SHP77 treated with DMSO at 0.1 percent for 48 hours (cell line): ENCODE results near the gene KCNIP4.

ENCODE experiments used
- DNase-seq: peaks from one replicate; lab custom pipeline; 2025; lab: John Stamatoyannopoulos, UW

The KCNIP4 gene

DNA sequence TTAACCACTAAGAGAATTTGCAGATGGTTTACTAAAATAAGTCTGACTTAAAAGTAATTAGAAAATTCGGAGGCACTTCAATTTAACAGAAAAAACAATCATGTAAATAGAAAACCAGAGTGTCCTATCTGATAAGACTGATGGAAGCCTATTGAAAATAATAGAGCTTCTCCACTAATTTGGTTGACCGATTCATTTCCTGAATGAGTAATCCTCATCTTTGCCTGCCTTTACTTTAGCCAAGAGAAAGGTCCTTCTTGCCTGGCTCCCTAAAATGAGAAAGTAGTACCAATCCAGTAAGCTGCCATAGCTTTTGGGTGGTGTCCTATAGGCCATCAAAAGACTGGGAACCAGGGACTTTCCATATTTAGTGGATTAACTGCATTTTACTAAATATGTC, 48.4 kb downstream of the KCNIP4 start:
- DNase-seq: no peak

GRCh38 chr4:21898101-21898500, 50.5 kb downstream of the KCNIP4 start:
- no peak for DNase-seq

DNA sequence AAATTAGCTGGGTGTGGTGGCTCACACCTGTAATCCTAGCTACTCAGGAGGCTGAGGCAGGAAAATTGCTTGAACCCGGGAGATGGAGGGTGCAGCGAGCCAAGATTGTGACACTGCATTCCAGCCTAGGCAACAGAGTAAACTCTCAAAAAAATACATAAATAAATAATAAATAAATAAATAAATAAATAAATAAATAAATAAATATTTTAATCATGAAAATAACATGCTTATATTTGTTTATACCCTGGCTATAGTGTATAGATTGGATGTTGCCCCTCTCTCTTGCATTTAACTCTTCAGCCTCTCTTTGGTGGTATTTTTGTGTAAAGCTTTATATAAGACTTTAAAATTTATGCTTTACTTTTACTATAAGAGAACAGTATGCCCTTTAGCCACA, 51.8 kb downstream of the KCNIP4 start:
- DNase-seq: no peak

- no peak for DNase-seq
Observed at GRCh38 chr4:21893136-21893535, 55.4 kb downstream of the KCNIP4 start.

DNA sequence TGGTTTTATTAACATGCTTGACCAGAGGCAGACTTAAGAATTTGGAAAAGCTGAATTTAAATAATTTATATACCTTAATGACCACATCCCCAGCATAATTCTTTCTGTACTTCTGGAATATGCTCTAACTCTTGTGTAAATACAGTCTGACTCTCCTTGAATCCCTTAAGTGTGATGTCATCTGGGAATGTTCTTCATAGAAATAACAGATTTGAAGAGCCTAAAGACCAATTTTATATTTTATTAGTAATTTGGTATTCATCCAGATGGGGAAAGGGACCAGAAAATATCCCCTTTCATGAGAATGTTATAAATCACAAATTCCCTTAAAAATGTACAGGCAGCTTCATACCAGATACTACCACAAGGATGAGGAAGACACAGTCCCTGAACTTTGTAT, 58.3 kb downstream of the KCNIP4 start:
- no peak for DNase-seq

DNA sequence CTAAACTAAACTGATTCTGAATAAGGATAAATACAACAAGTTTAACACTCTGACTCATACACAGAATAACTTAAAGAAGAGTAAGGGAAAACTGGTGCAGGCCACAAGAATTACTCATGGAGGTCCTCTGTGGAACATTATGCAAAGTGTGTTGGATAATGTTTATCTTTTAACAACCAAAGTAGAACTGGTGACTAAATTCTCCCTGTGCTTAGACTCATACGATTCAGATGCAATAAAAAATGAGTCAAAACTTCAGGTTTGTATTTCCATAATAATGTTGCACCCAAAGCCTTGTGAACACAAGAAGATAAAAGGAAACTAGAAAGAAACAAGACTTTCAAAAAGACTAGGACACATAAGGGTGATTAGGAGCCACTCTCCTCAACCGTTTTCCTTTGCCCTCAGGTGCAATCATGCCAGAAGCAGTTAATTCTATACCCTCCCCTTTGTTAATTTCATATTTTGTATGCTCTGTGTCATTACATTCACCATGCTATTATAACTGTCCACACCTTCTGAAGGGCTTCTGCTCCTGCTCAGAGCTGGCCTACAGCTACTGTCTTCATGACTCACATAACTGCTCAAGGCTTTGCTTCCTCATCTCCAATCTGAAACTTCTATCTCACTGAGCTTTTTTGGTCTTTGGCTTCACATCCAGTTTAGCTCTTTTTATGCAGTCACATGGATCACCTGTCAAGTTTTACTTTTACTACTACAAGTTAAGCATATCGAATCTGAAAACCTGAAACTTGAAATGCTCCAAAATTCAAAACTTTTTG, 60.2 kb downstream of the KCNIP4 start:
- no peak for DNase-seq

GRCh38 chr4:21887481-21887880, 61.1 kb downstream of the KCNIP4 start:
- no peak for DNase-seq

DNA sequence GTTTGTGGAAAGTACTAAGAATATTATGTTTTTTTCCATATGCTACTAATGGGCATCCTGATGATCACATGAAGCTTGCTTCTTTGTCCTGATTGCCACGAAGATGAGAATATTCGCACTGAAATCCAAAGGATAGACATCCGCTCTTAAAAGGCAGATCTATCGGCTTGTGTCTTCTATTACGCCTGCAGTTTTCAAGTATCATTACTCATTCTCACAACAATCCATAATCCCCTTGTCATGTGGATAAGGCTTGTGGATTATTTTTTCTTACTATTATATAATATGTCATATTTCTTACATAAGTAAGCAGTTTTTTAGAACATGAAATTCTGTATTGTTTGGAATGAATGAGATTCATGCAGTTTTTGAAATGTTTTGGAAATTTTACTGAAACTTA, 62.8 kb downstream of the KCNIP4 start:
- DNase-seq: no peak

DNA sequence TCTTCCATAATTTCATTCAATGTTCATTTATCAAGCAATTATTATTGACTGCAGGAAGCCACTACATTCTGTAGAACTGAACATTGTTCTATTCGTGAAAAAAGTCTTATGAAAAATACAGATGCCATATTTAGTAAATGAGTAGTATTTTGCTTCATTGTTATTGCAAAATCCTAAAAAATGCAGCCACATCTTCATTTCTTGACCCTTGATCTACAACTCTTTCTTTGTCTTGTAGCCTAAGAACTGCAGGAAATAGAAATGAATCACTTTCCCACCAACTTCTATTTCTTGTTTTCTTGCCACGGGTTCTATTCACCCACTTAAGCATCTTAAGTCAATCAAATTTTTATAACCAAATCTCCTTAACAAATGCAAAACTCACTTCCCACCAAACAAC, 63.3 kb downstream of the KCNIP4 start:
- no peak for DNase-seq

- DNase-seq: no peak
Observed at GRCh38 chr4:21884615-21885014, 64.0 kb downstream of the KCNIP4 start.

- DNase-seq: no peak
Observed at GRCh38 chr4:21882051-21882839, 66.3 kb downstream of the KCNIP4 start.

DNA sequence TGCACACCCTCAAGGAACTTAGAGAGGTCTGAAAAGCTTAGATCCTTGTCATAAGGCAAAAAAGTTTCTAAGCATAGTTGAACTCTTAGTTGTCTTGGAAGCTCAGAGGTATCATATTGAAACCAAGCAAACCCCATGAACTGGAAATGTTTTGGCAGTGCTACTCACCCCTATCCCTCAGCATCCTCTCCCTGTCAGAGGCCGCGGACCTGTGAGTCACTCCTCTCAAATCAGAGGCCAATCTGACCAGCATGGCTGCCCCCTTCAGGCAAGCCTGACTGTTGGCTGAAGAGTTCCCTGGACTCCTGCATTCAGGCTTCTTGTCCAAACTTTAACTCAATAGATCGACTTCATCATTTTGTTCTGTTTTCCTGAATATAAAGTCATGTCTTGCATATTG, 69.4 kb downstream of the KCNIP4 start:
- DNase-seq: no peak

GRCh38 chr4:21876711-21877110, 71.9 kb downstream of the KCNIP4 start:
- DNase-seq: no peak

DNA sequence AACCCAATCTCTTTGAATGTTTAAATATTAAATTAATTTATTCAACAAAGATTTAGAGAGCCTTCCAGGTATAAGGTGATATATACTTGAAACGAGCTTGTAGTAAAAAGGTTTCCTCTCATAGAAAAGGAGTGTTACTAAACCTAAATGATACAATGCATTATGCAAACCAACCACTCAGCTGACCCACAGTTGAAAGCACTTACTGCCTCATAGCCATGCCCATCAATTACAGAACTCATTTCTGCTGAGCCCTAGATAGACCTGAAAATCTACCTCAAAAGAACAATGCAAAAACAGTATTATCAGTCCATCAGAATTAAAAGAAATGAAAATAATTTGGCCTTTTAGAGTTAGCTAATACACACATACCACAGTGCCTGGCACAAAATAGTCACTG, 75.4 kb downstream of the KCNIP4 start:
- DNase-seq: no peak

- no peak for DNase-seq
Observed at GRCh38 chr4:21872101-21872500, 76.5 kb downstream of the KCNIP4 start.

- no peak for DNase-seq
Observed at GRCh38 chr4:21869978-21870745, 78.4 kb downstream of the KCNIP4 start.

GRCh38 chr4:21864686-21865085, 83.9 kb downstream of the KCNIP4 start:
- DNase-seq: no peak

GRCh38 chr4:21862917-21863316, 85.7 kb downstream of the KCNIP4 start:
- DNase-seq: no peak

GRCh38 chr4:21858971-21859370, 89.6 kb downstream of the KCNIP4 start:
- DNase-seq: no peak

DNA sequence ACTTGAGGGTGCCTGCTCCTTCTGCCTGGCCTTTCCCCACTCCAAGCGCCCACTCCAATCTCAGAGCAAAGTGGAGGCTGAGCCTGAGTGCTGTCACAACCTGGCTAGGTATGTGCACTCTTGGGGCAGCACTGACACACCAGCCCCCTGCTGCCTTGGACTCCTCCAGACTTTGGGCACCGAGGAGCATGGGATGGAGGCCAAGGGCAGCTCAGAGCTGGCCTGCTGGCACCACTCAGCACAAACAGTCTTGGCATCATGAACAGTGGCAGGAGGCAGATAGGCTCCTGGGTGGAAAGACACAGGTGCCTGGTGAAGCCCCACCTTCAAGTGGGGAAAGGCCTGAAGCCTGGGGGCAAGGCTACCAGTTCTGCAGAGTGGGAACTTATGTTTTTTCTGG, 91.8 kb downstream of the KCNIP4 start:
- no peak for DNase-seq

- no peak for DNase-seq
Observed at GRCh38 chr4:21856301-21856700, 92.3 kb downstream of the KCNIP4 start.

- DNase-seq: no peak
Observed at GRCh38 chr4:21849077-21849476, 99.5 kb downstream of the KCNIP4 start.

- no peak for DNase-seq
Observed at GRCh38 chr4:21848021-21848420, 100.6 kb downstream of the KCNIP4 start.
